COLO668 (cell line): ENCODE results near the gene CASTOR2.
"Not testable (repeated sequence)": the region's sequence is repeated elsewhere in the genome, so short reads cannot be mapped to it uniquely, and the experiment has no call there.

Experiments used
- DNase-seq: peaks from one replicate; lab custom pipeline; 2025; ENCODE audit not compliant: unreplicated experiment; lab: John Stamatoyannopoulos, UW

The CASTOR2 gene

GRCh38 chr7:74994869-74995543 lies 30.5 kb downstream of the CASTOR2 start:
- DNase-seq = not testable (repeated sequence)

GRCh38 chr7:74996361-74996760 lies 31.9 kb downstream of the CASTOR2 start:
- not testable (repeated sequence) for DNase-seq

- not testable (repeated sequence) for DNase-seq
Observed at GRCh38 chr7:74997811-74998210, 33.3 kb downstream of the CASTOR2 start.

GRCh38 chr7:75001356-75001755 lies 36.9 kb downstream of the CASTOR2 start:
- not testable (repeated sequence) for DNase-seq

- no peak for DNase-seq
Observed at GRCh38 chr7:75010036-75010435, 45.5 kb downstream of the CASTOR2 start.

- DNase-seq = no peak
Observed at GRCh38 chr7:75017832-75018231, 53.3 kb downstream of the CASTOR2 start.

- no peak for DNase-seq
Observed at GRCh38 chr7:75018570-75019364, 54.3 kb downstream of the CASTOR2 start.

GRCh38 chr7:75019800-75020199 lies 55.3 kb downstream of the CASTOR2 start:
- DNase-seq = no peak

GRCh38 chr7:75024922-75025321 lies 60.4 kb downstream of the CASTOR2 start:
- DNase-seq = no peak

- no peak for DNase-seq
Observed at GRCh38 chr7:75028299-75028698, 63.8 kb downstream of the CASTOR2 start.

- peak; percentile 10 for DNase-seq
Observed at GRCh38 chr7:75033064-75033463, 68.6 kb downstream of the CASTOR2 start.

GRCh38 chr7:75033826-75034225 lies 69.3 kb downstream of the CASTOR2 start:
- DNase-seq = no peak

- no peak for DNase-seq
Observed at GRCh38 chr7:75038508-75038907, 74.0 kb downstream of the CASTOR2 start.

- DNase-seq = no peak
Observed at GRCh38 chr7:75039166-75039565, 74.7 kb downstream of the CASTOR2 start.

GRCh38 chr7:75039709-75040108 lies 75.2 kb downstream of the CASTOR2 start:
- DNase-seq = no peak

GRCh38 chr7:75040512-75040911 lies 76.0 kb downstream of the CASTOR2 start:
- no peak for DNase-seq

GRCh38 chr7:75042286-75042685 lies 77.8 kb downstream of the CASTOR2 start:
- no peak for DNase-seq

GRCh38 chr7:75042831-75043703 lies 78.6 kb downstream of the CASTOR2 start:
- no peak for DNase-seq

GRCh38 chr7:75045881-75046280 lies 81.4 kb downstream of the CASTOR2 start:
- no peak for DNase-seq

GRCh38 chr7:75048435-75049379 lies 84.2 kb downstream of the CASTOR2 start:
- DNase-seq = no peak
